Tibial artery (tissue), 4 donors: ENCODE data around the gene SLC33A1.
"Not testable (repeated sequence)": the region's sequence is repeated elsewhere in the genome, so short reads cannot be mapped to it uniquely, and the experiment has no call there.

Source experiments
- DNase-seq, 2 donors: peaks; one replicate each; pipeline ENCODE4 v3.0.0-alpha.2; 2019
- H3K27ac ChIP-seq, 2 donors: fragments of 200-600 bp; sonication (generic) in 1 of 2; 1 replicate in 1 of 2; 2 replicates in 1 of 2; pipeline ENCODE4 v1.5.1; 2018 to 2019; ENCODE audit warnings: mild to moderate bottlenecking in 1 of 2
- H3K27me3 ChIP-seq, 2 donors: fragments of 200-600 bp; sonication (generic) in 1 of 2; one replicate each; pipeline versions ENCODE4 v1.5.1 to v1.6.0; 2016 to 2019
- H3K36me3 ChIP-seq, 3 donors: fragments of 200-600 bp; sonication (generic) in 2 of 3; one replicate each; pipeline ENCODE4 v1.5.1; 2016 to 2019; ENCODE audit warnings: mild to moderate bottlenecking in 2 of 3
- H3K4me1 ChIP-seq, 4 donors: fragments of 200-600 bp; sonication (generic) in 2 of 4; 1 replicate in 3 of 4; 2 replicates in 1 of 4; pipeline ENCODE4 v1.5.1; 2016 to 2019
- H3K4me3 ChIP-seq, 2 donors: fragments of 200-600 bp; sonication (generic) in 1 of 2; 1 replicate in 1 of 2; 2 replicates in 1 of 2; pipeline ENCODE4 v1.5.1; 2018 to 2019; ENCODE audit warnings: mild to moderate bottlenecking in 2 of 2
- H3K9me3 ChIP-seq, 3 donors: fragments of 200-600 bp; sonication (generic) in 1 of 3; one replicate each; pipeline ENCODE4 v1.5.1; 2016 to 2019
- CTCF ChIP-seq, 2 experiments: fragments of 200-600 bp in 1 of 2; fragments of 450-650 bp in 1 of 2; IDR thresholded peaks; one replicate each; pipeline ENCODE4 v1.5.1; 2017 to 2019; ENCODE audit warnings: antibody characterized with exemption in 2 of 2, mild to moderate bottlenecking in 1 of 2, moderate library complexity in 1 of 2
- intact Hi-C: fragments of 100-400 bp; cut with DNase I; formaldehyde crosslinking; loops from one replicate; pipeline ENCODE4 v1.15.0; 2023; ENCODE audit warnings: low total_unique reads

Gene SLC33A1

GRCh38 chr3:155843569-155843968 is 10.7 kb downstream of the SLC33A1 start:
- DNase-seq = no peak
- H3K27me3 ChIP-seq = no peaks in the 10 kb centered on the region
- no peak for TF ChIP-seq CTCF (IDR thresholded peaks at IDR 0.05)
- no peak overlapping the region for H3K4me3 ChIP-seq
- intact Hi-C loops = no loop called here
- H3K27ac ChIP-seq = no peak overlapping the region
- H3K9me3 ChIP-seq = no peaks in the 10 kb centered on the region
- H3K4me1 ChIP-seq = peaks cover 0 to 48% (median 15%) of the 10 kb centered on the region in 4 donors
- H3K36me3 ChIP-seq = peaks cover 0 to 17% (median 7%) of the 10 kb centered on the region in 3 donors

- no peak overlapping the region for H3K27ac ChIP-seq
- H3K4me1 ChIP-seq = no peaks in the 10 kb centered on the region
- intact Hi-C loops = no loop called here
- no peak for DNase-seq
- no peak for TF ChIP-seq CTCF (IDR thresholded peaks at IDR 0.05)
- no peaks in the 10 kb centered on the region for H3K27me3 ChIP-seq
- peaks cover 5 to 11% (median 8%) of the 10 kb centered on the region in 3 donors for H3K36me3 ChIP-seq
- no peaks in the 10 kb centered on the region for H3K9me3 ChIP-seq
- H3K4me3 ChIP-seq = no peak overlapping the region
Observed at GRCh38 chr3:155835341-155836071, 18.7 kb downstream of the SLC33A1 start.

GRCh38 chr3:155828490-155829098 is 25.6 kb downstream of the SLC33A1 start:
- H3K27ac ChIP-seq, H3K27me3 ChIP-seq, H3K4me1 ChIP-seq, H3K9me3 ChIP-seq, intact Hi-C loops, DNase-seq, H3K4me3 ChIP-seq: not testable (repeated sequence)
- peaks cover 12 to 21% (median 12%) of the 10 kb centered on the region in 3 donors for H3K36me3 ChIP-seq

GRCh38 chr3:155815030-155815545 is 39.1 kb downstream of the SLC33A1 start:
- Histone ChIP-seq H3K27me3 (no peaks in the 10 kb centered on the region), H3K4me1 (no peaks in the 10 kb centered on the region), H3K27ac (no peak overlapping the region), H3K9me3 (no peaks in the 10 kb centered on the region), H3K36me3 (no peaks in the 10 kb centered on the region), H3K4me3 (no peak overlapping the region)
- DNase-seq = no peak
- TF ChIP-seq CTCF (IDR thresholded peaks at IDR 0.05) = no peak
- intact Hi-C loops = no loop called here

GRCh38 chr3:155813224-155813623 is 41.0 kb downstream of the SLC33A1 start:
- H3K9me3 ChIP-seq, H3K4me1 ChIP-seq, H3K27me3 ChIP-seq, H3K4me3 ChIP-seq, DNase-seq, H3K36me3 ChIP-seq, H3K27ac ChIP-seq, intact Hi-C loops: not testable (repeated sequence)

- no peak for TF ChIP-seq CTCF (IDR thresholded peaks at IDR 0.05)
- H3K27me3 ChIP-seq = no peaks in the 10 kb centered on the region
- H3K27ac ChIP-seq = no peak overlapping the region
- no peak for DNase-seq
- intact Hi-C loops = loop anchor here (5.0 kb wide), 1 partner anchor 63 kb away; the partner anchor contains the start of gene GMPS
- no peak overlapping the region for H3K4me3 ChIP-seq
- H3K36me3 ChIP-seq = no peaks in the 10 kb centered on the region
- no peaks in the 10 kb centered on the region for H3K9me3 ChIP-seq
- peaks cover 0 to 11% (median 3%) of the 10 kb centered on the region in 4 donors for H3K4me1 ChIP-seq
Observed at GRCh38 chr3:155809181-155809580, 45.0 kb downstream of the SLC33A1 start.
